NT2/D1 (cell line): ENCODE data around the gene WT1.

Source experiments
- DNase-seq: peaks from one replicate; pipeline ENCODE4 v3.0.0-alpha.2; 2011; ENCODE audit warnings: low read depth, low spot score
- H3K27me3 ChIP-seq: 2 replicates; pipeline ENCODE4 v1.6.0; 2011; ENCODE audit warnings: mild to moderate bottlenecking; ENCODE audit not compliant: insufficient read length, insufficient read depth
- H3K36me3 ChIP-seq: 2 replicates; pipeline ENCODE4 v1.6.1; 2011; ENCODE audit warnings: mild to moderate bottlenecking, low read length, mixed read lengths; ENCODE audit not compliant: insufficient read depth, insufficient read length
- H3K4me1 ChIP-seq: 2 replicates; pipeline ENCODE4 v1.5.1; 2011; ENCODE audit not compliant: insufficient read depth, insufficient read length
- H3K4me3 ChIP-seq: 2 replicates; pipeline ENCODE4 v1.5.1; 2011; ENCODE audit warnings: low read depth; ENCODE audit not compliant: insufficient read length
- H3K9ac ChIP-seq: 2 replicates; pipeline ENCODE4 v1.6.0; 2011; ENCODE audit warnings: low read depth; ENCODE audit not compliant: insufficient read length
- H3K9me3 ChIP-seq: 2 replicates; pipeline ENCODE4 v1.5.1; 2011; ENCODE audit warnings: mild to moderate bottlenecking, low read length; ENCODE audit not compliant: insufficient read depth
- SUZ12 ChIP-seq: IDR thresholded peaks from 2 replicates; pipeline ENCODE4 v1.6.1; 2011; ENCODE audit not compliant: insufficient read length, insufficient read depth; ENCODE audit errors: extremely low read depth
- YY1 ChIP-seq: IDR thresholded peaks from 2 replicates; pipeline ENCODE4 v1.6.1; 2011; ENCODE audit not compliant: insufficient read length, insufficient read depth
- ZNF274 ChIP-seq: IDR thresholded peaks from 2 replicates; pipeline ENCODE4 v1.6.1; 2011; ENCODE audit warnings: mild to moderate bottlenecking, low read depth, low read length

Gene WT1

DNA sequence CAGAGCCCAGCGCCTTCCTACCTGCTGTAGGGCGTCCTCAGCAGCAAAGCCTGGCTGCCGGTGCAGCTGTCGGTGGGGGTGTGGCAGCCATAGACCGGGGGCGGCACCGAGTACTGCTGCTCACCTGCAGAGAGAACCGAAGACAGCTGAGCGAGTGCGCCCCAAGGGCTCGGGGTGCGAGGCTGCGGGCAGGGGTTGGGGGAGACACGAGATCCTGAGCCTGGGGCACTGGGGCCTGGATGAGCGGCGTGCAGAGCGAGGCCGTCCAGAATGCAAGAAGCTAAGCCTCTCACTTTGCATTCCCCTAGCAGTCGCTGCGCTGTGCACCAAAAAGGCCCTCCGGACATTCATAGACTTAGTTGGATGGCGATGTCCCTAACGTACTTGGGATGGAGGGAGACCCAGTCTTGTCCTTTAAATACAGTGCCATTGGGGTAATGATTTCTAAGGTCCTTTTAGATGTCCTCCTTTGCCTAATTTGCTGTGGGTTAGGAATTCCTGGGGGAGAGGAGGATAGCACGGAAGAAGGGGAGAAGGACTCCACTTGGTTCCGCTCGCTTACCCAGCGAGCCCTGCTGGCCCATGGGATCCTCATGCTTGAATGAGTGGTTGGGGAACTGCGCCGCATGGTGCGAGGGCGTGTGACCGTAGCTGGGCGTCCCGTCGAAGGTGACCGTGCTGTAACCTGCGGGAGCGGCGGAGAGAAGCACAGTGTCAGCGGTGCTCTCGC lies 7.2 kb downstream of the WT1 start:
- peaks cover 6% of the 10 kb centered on the region for H3K4me1 ChIP-seq
- TF ChIP-seq YY1 (no peak), SUZ12 (peak; percentile 76)
- H3K36me3 ChIP-seq: no peaks in the 10 kb centered on the region
- no peaks in the 10 kb centered on the region for H3K9me3 ChIP-seq
- no peak overlapping the region for H3K9ac ChIP-seq
- H3K4me3 ChIP-seq: no peak overlapping the region
- H3K27me3 ChIP-seq: peaks cover 96% of the 10 kb centered on the region
- no peak for DNase-seq

DNA sequence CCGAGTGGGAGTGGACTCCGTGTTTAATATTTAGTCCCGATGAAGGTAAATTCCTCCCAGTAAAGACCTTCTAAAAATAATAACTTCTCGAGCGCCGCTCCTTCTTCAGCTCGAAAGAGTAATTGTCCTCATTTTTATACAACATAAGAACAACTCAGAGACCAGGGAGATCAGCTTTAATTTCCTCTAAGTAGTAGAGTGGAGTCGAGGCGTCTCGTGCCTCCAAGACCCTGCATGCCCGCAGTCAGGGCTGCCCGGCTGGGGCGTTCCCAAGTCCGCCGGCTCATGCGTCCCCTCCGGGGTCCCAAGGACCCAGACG lies 7.8 kb downstream of the WT1 start:
- no peak for DNase-seq
- TF ChIP-seq YY1 (no peak), SUZ12 (no peak)
- peaks cover 93% of the 10 kb centered on the region for H3K27me3 ChIP-seq

DNA sequence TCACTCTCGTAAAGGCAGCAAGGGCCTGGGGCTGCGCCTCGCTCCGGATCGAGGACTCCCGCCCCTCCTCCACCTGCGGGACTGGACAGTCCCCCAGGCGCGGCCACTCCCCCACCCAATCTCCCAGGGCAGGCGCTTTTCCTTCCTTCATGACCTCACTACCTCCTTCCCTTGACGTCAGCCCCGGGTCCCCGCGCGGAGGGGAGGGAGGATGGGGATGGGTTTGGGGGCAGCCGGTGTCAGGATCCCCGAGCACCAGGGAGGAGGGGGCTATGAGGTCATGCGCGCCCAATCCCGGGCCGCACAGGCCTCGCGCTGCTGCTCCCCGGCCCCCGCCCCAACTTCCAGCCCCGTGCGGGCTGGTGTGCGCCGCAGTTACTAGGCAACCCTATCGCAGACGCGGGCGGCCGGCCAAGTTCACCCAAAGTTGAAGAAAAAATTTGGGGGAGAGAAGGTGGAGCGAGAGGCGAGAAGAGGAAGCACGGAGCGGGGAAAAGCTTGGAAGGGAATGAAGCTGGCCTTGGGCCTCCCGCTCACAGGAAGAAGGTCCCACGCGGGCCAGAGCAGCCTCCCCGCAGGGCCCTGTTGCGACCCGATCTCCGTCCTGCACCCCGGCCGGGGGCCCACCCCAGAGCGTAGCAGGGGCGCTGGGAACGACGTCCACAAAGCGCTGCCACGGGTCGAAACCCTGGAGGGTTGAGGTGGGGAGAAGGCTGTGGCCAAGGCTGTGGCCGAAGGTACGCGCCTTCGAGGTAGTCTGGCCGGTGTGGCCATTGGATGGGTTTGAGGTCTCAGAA lies 8.3 kb downstream of the WT1 start:
- peaks cover 6% of the 10 kb centered on the region for H3K4me1 ChIP-seq
- H3K4me3 ChIP-seq: peak overlapping the region; percentile 18
- TF ChIP-seq YY1: no peak
- no peak for TF ChIP-seq ZNF274
- TF ChIP-seq SUZ12: no peak
- no peaks in the 10 kb centered on the region for H3K9me3 ChIP-seq
- no peaks in the 10 kb centered on the region for H3K36me3 ChIP-seq
- H3K9ac ChIP-seq: no peak overlapping the region
- peaks cover 87% of the 10 kb centered on the region for H3K27me3 ChIP-seq
- no peak for DNase-seq

More for the DNA sequence above, 7.8 kb downstream of the WT1 start:
- Histone ChIP-seq H3K9me3 (no peaks in the 10 kb centered on the region), H3K4me1 (peaks cover 6% of the 10 kb centered on the region), H3K4me3 (no peak overlapping the region), H3K9ac (no peak overlapping the region), H3K36me3 (no peaks in the 10 kb centered on the region)

DNA sequence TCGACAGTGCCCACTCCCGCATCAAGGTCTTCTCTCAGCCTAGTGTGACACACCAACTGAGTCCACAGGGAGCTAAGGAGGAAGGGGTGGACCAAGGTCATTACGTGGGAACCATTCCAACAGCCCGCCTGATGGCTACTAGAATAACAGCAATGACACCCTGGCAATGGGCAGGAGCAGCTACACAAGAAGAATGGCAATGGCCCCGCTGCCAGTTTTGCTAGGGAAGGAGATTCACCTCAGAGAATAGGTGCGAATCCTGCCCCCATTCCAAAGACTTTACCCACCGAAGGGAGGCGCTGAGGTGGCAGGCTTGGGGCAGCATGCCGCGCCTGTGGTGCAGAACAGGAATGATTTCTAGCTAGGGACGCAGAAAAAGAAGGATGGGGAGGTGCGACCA lies 9.1 kb downstream of the WT1 start:
- no peaks in the 10 kb centered on the region for H3K36me3 ChIP-seq
- TF ChIP-seq SUZ12 (no peak), YY1 (no peak), ZNF274 (no peak)

DNA sequence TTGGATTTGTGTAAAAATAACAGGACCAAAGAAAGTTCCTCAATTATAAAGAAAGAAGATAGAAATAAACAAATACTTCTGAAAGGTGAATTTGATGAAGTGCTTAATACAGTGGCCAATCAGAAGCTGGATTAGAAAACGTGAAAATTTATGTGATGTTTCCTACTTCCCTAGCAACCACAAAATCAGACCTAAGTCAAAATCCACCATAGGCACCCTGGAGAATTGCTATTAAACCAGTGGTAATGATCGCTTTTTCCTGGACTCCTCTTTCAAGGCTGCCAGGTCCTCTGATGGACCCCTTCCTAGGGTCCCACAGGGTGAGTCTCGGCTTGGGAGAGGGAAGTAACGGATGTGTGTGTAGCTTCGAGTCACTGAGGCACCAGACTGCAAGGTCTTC lies 9.6 kb downstream of the WT1 start:
- Histone ChIP-seq H3K4me1 (peaks cover 6% of the 10 kb centered on the region), H3K9ac (no peak overlapping the region), H3K36me3 (no peaks in the 10 kb centered on the region), H3K9me3 (no peaks in the 10 kb centered on the region), H3K4me3 (no peak overlapping the region), H3K27me3 (peaks cover 74% of the 10 kb centered on the region)
- DNase-seq: no peak
- TF ChIP-seq YY1: no peak
- TF ChIP-seq SUZ12: no peak
- TF ChIP-seq ZNF274: no peak

More for the DNA sequence above, 9.1 kb downstream of the WT1 start:
- Histone ChIP-seq H3K4me1 (peaks cover 6% of the 10 kb centered on the region), H3K9me3 (no peaks in the 10 kb centered on the region), H3K27me3 (peaks cover 79% of the 10 kb centered on the region), H3K9ac (peak overlapping the region; percentile 4), H3K4me3 (peak overlapping the region; percentile 18)
- no peak for DNase-seq

DNA sequence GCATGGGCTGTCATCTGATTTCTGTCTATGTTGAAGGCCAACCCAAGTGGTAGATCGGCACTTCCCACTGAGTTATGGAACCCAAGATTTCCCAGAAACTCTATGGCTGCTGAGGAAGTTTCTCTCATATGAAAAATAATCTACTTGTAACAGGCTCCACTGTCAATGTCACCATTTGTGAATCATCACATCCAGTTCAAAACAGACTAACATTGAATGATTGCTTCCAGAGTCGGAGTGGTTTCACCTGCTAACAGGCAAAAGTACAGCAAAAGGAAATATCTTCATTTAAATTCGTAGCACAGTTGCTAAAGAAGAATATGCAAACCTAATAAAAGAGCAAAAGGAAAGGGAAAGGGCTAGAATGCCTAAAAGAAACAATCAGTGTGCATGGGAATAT lies 12.8 kb downstream of the WT1 start:
- Histone ChIP-seq H3K4me1 (peaks cover 5% of the 10 kb centered on the region), H3K4me3 (no peak overlapping the region), H3K9me3 (no peaks in the 10 kb centered on the region), H3K27me3 (peaks cover 42% of the 10 kb centered on the region), H3K9ac (no peak overlapping the region), H3K36me3 (no peaks in the 10 kb centered on the region)
- no peak for TF ChIP-seq SUZ12
- TF ChIP-seq ZNF274: no peak
- TF ChIP-seq YY1: no peak
- no peak for DNase-seq

DNA sequence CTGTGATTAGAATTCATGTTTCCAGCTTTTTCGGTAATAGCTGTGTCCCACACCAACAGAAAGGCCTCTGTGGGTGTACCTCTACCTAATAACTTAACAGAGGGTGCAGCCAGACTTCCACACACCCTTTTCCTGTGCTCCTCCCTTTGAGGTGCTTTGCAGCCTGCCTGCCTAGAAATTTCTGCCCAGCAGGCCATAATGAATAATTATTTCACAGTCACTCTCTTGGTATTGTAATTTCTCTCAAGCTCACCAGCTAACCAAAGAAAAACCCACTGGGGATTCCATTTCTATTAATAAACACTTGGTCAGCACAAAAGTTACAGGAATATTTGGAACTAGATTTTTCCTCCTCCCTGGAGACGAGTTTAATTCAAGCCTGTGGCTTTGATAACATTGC lies 13.3 kb downstream of the WT1 start:
- DNase-seq: no peak
- Histone ChIP-seq H3K9me3 (no peaks in the 10 kb centered on the region), H3K4me3 (no peak overlapping the region), H3K27me3 (peaks cover 37% of the 10 kb centered on the region), H3K9ac (no peak overlapping the region), H3K4me1 (peaks cover 5% of the 10 kb centered on the region), H3K36me3 (no peaks in the 10 kb centered on the region)
- no peak for TF ChIP-seq YY1
- no peak for TF ChIP-seq ZNF274
- no peak for TF ChIP-seq SUZ12
